DMS 273 (cell line): ENCODE measurements around the gene FBXO15.
A peak's percentile ranks its signal among the peaks of the same experiment; 100 is the strongest.

ENCODE experiments used
- DNase-seq: peaks from one replicate; lab custom pipeline; 2025; ENCODE audit not compliant: unreplicated experiment; lab: John Stamatoyannopoulos, UW

Gene FBXO15

DNA sequence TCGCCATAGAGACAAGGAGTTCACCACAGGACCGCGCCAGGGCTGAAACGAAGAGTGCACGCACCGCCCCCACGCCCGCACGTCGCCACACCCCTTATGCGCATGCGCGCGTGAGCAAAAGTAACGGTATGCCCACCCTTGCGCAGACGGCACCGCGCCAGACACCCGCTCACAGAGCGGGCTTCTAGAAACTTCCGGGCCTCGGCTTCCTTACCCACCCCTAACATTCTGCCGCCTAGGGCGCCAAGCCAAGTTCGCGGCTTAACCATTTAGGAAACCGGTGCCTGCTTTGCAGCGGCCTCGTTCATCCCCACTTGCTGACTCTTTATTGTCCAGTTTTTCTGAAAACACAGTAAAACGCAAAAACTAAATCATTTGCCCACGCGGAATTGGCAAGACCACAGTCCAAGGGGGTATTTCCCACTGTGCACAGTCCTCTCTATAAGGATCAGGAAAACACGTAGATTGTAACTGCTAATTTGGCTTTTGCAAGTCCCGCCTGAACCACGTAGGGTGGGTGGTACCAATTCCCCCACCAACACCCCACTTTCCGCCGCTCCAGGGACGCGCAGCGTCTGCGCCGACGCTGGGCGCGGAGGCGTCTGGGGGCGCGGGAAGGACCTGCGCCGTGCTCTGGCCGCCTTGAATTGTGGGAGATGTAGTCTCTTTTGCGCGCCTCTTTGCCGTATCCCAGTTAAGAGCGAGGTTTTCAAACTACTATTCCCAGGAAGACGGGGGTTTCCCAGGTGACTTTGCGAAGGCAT lies at the start of gene FBXO15, which contains the start of gene TIMM21:
TSS of gene FBXO15 (minus strand) at position 56 of the 764 bp plus-strand sequence. CDS start at position 7, 49 bp downstream.
TSS of gene TIMM21 (plus strand) at position 745 of the 764 bp plus-strand sequence. CDS start 286 bp downstream, outside the sequence.
- DNase-seq: peak; percentile 98

GRCh38 chr18:74196220-74197119 lies 48.8 kb upstream of the FBXO15 start:
- DNase-seq: peak; percentile 75

- no peak for DNase-seq
Measured at GRCh38 chr18:74194691-74195090, 47.1 kb upstream of the FBXO15 start.

DNA sequence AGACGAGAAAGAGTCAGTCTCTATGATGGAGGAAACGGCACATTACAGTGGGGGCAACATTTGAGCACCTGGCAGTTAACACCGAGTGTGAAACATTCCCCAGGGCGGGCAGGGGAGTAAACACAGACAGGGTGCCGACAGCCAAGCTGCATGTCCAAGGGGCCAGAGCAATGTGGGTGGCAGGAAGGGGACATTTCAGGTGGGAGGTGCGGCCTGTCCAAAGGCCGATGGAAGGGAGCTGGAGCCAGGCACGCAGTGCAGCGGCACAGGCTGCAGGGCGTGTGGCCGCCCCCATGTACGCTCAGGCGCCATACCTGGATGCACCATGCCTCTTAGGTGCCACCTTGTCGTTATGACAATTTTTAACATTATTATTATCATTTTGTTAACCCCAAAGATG lies 43.9 kb upstream of the FBXO15 start:
- DNase-seq: no peak

DNA sequence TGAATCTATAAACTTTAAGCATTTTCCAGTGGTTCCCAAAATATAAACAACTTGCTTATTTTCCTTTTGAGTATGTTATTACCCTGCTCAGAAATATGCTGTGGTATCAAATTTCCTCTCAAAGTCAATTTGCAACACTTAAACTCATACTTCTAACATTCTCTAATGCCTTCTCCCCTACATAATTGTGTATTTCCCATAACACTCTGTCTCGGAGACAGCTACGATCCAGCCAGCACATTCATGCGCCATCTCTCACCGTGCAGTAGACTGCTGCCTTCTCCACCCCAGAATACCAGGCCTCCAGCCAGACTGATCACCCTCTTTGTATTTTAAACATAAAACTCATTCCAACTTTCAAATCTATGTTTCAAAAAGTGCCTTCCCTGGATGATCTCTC lies 42.5 kb upstream of the FBXO15 start:
- no peak for DNase-seq

GRCh38 chr18:74186661-74187060 lies 39.0 kb upstream of the FBXO15 start:
- DNase-seq: no peak

- no peak for DNase-seq
Measured at GRCh38 chr18:74185860-74186259, 38.2 kb upstream of the FBXO15 start.

- no peak for DNase-seq
Measured at GRCh38 chr18:74184875-74185274, 37.2 kb upstream of the FBXO15 start.

- no peak for DNase-seq
Measured at GRCh38 chr18:74183130-74183529, 35.5 kb upstream of the FBXO15 start.

DNA sequence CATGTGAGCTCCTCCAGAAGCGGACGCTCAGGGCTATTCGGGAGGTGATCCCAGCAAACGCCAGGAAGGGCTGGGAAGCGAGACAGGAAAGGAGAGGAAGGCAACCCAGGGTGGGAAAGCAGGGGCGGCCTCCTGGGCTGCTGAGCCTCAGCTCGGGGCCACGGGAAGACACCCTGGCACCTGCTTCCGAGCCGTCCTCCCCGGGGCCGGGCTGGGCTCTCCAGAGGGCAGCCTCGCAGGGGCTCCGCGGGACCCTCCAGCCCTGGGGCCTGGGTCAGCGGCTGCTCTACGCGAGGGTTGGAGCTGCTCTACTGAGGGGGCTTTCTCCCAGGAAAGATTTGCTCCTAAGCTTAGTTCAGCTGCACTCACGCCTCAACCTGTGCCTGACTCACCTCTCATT lies 34.7 kb upstream of the FBXO15 start:
- no peak for DNase-seq

GRCh38 chr18:74179623-74180199 lies 32.1 kb upstream of the FBXO15 start:
- no peak for DNase-seq

DNA sequence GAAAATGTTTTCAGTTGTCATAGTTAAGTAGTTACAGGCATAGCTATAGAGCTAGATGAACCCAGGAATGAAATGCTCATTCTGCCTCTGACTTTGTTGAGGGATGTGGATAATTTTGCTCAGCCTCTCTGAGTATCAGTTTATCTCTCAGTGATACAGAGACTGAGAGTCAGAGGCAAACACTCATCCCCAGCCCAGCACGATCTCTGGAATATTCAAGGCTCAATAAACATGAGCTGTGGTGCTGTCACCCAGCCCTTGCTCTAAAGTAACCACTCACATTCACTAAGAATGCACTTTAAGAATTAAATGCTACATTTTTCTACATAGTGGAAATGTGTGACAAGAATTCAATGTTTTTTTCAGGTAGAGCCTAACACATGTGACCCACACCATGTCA lies 31.2 kb upstream of the FBXO15 start:
- no peak for DNase-seq

DNA sequence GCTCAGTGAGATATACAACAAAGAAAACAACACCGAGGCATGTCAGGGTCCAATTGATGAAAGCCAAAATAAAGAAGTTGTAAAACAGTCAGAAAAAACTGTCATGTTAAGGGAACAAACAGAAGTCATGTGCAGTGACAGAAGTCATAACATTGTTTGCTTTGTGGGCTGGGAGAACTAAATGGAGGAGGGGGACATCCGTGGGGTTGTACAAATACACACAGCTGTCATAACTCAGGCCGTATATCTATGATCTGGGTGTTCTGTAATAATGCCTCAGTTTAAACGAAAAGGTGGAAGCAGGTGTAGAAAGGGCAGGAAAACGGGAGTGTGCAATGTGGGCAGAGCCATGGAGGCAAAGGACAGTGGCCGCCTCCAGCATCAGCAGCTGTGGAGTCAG lies 28.0 kb upstream of the FBXO15 start:
- DNase-seq: no peak

DNA sequence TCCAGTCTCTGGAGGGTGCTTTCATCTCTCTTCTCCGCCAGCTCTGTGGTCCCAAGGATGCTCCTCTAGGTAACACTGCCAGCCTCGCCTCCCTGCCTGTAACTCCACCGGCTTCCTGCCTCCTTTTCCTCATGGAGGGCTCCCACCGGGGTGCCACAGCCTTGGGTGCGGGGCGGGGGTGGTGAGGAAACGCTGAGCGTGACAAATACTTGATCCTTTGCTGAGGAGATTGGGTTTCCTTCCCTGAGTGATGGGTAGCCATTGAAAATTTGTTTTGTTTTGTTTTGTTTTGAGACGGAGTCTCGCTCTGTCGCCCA lies 25.8 kb upstream of the FBXO15 start:
- DNase-seq: no peak

DNA sequence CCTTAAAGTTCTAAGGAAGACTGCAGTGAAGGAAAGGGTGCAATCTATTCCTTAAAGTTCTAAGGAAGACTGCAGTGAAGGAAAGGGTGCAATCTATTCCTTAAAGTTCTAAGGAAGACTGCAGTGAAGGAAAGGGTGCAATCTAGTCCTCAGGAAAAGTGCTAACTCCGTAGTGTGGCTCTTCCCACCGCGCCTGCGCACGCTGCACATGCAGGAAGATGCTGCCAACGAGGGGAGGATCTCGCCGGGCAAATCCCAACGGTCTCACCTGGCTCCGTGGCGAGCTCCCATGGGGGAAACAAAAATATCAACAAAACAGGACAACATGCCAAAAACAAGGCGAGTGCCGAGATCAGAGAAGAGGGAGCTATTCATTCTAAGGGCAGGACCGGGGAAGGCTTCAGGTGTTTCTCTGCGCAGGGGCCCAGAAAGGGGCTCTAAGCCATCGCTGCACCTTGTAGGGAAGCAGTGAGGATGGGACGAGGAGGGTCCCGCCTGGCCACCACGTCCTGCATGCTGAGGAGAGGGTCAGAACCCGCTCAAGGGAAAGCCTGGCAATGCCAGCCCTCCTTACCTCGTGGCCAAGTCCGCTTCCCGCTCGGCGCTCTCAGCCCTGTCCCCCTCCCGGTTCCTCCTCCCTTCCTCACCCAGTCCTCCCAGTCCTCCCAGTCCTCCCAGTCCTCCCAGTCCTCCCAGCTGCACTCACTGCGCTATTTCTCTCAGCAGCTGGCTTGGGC lies 25.2 kb upstream of the FBXO15 start:
- peak; percentile 8 for DNase-seq

GRCh38 chr18:74171910-74172606 lies 24.4 kb upstream of the FBXO15 start:
- no peak for DNase-seq

DNA sequence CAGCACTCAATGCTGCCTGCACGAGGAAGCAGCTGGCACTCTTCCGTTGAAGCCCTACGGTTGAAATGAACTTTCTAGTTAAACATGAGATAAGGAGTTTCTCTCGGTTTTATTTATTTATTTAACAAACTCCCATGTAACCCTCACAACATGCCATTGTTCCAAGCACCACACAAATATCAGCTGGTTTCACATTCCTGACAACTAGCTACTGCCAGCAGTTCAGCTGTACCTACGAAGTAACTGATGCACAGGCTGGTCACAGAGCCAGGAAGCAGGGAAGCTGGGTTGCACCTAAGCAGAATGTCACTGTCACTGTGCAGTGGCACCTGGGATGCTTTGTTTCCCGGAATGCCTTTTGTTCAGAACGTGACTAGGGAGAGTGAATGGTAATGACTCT lies 18.8 kb upstream of the FBXO15 start:
- DNase-seq: no peak

GRCh38 chr18:74163019-74163660 lies 15.5 kb upstream of the FBXO15 start:
- peak; percentile 7 for DNase-seq

DNA sequence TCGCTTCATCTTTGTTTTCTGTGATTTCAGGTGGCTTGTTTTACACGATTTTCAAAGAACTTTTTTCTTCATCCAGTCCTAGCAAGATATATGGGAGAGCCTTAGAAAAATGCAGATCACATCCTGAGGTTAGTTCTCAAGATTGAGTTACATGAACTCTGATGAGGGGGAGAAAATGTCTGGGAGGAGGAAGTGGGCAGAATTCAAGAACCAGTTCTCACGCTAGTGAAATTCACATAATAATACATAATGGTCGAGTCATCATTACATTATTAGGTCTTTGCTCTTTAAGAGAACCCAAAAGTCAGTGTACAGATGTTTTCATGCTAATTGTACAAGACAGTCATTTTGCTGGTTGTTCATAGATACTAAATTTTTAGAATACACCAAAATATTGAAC lies 7.6 kb upstream of the FBXO15 start:
- DNase-seq: no peak

DNA sequence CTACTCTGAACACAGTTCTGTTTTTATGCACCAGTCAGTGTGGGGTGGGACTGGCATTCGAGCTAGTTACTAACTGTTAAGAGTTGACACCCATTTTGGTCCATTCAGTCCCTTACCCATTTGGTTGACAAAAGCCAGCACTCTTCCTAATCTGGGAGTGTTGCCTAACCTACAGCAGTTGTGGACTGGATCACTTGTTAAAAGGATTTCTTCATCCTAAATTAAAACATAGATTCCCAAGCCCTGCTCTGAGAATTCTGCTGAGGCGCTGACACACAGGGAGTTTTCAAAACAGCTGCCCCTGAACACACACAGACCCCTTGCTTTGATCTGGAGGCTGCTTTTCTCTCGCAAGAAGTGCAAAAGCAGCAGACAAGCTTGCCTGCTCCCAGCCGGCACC lies 7.1 kb upstream of the FBXO15 start:
- no peak for DNase-seq
